SK-N-SH treated with all-trans-retinoic acid at 6 μM for 48 hours (cell line): ENCODE data around the gene SIL1.

ENCODE experiments used
- GLIS3 ChIP-seq: fragments of 250-450 bp; sonication (Bioruptor Pico); IDR thresholded peaks from 2 replicates; pipeline ENCODE4 v1.5.0; 2020; ENCODE audit warnings: mild to moderate bottlenecking, moderate library complexity
- OSR1 ChIP-seq: fragments of 250-450 bp; sonication (Bioruptor Pico); IDR thresholded peaks from 2 replicates; pipeline ENCODE4 v1.8.0; 2022; ENCODE audit warnings: moderate library complexity, mild to moderate bottlenecking, inconsistent platforms
- RARB ChIP-seq: fragments of 250-450 bp; sonication (Bioruptor Pico); IDR thresholded peaks from 2 replicates; pipeline ENCODE4 v1.8.0; 2021; ENCODE audit warnings: mild to moderate bottlenecking, moderate library complexity
- SNAI2 ChIP-seq: fragments of 250-450 bp; sonication (Bioruptor Pico); IDR thresholded peaks from 2 replicates; pipeline ENCODE4 v1.5.0; 2020; ENCODE audit warnings: mild to moderate bottlenecking, moderate library complexity
- TSHZ2 ChIP-seq: fragments of 250-450 bp; sonication (Bioruptor Pico); IDR thresholded peaks from 2 replicates; pipeline ENCODE4 v1.5.0; 2020; ENCODE audit warnings: mild to moderate bottlenecking, moderate library complexity
- ZNF70 ChIP-seq: fragments of 450-650 bp; formaldehyde crosslinking; IDR thresholded peaks from 2 replicates; pipeline ENCODE4 v1.5.0; 2020; ENCODE audit warnings: mild to moderate bottlenecking, moderate library complexity

GRCh38 chr5:138989720-138990119, 208.4 kb downstream of the SIL1 start:
- TF ChIP-seq SNAI2 (CRISPR knock-in tag) (no peak), ZNF70 (CRISPR knock-in tag) (no peak), OSR1 (no peak), GLIS3 (CRISPR knock-in tag) (no peak), RARB (CRISPR knock-in tag) (no peak), TSHZ2 (CRISPR knock-in tag) (no peak)
